ENCODE data around the gene PLK1. TPM values are rescaled to one million over a fixed set of nuclear protein-coding genes. Genes with fewer than 3 reads are reported as not detected.

Gene PLK1
- total and polyA plus RNA-seq, 2 of the 13 experiments (the other 11 are each of a cell fraction or from before 2014, with no cell fraction given): 71.5 to 76.3 TPM

- TF ChIP-seq ZHX2 (IDR thresholded peaks at IDR 0.05; ENCODE audit: low read depth) (no peak), ZHX2 (CRISPR knock-in tag; IDR thresholded peaks at IDR 0.05; ENCODE audit: borderline replicate concordance) (no peak; the same call in 1 of the 2 replicates), ZNF335 (CRISPR knock-in tag; IDR thresholded peaks at IDR 0.05) (peak; percentile 89; the same call in 1 of the 2 replicates), SAP130 (CRISPR knock-in tag; IDR thresholded peaks at IDR 0.05; ENCODE audit: low read depth) (peak; percentile 100), ASH2L (IDR thresholded peaks at IDR 0.05; ENCODE audit: insufficient read length, low read depth, low read length) (peak; percentile 90), ZNF687 (CRISPR knock-in tag; IDR thresholded peaks at IDR 0.05) (peak; percentile 98)
These were observed at the start of gene PLK1 (continued) for GRCh38 chr16:23678430-23679273.

Data from HepG2 (cell line).